GM20431 (cell line): ENCODE measurements around the gene RHOJ.
"Not testable (repeated sequence)": the region's sequence is repeated elsewhere in the genome, so short reads cannot be mapped to it uniquely, and the experiment has no call there.

Experiments
- in situ Hi-C: fragments of 300-500 bp; cut with MseI, MboI; formaldehyde crosslinking; loops from one replicate; pipeline ENCODE4 v1.15.0; 2020; ENCODE audit warnings: low sequenced_read_pairs; ENCODE audit not compliant: unreplicated experiment

The RHOJ gene

DNA sequence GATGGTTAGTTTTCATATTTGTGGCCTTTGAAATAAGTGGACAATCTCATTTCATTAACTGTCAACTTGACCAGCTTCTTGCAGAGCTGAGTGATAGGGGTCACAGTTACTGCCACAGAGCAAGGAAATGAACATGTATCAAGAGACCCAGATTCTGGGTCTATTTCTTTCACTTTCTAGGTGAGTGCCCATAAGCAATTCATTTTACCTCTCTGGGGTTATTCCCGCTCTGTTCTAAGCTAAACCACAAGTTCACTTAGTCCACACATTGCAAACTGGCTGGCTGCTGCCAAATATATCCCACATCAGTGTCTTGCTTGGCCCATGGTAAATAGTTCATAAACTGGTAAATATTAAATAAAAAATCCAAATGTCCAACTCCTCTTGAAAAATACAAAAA lies 84.6 kb downstream of the RHOJ start:
- in situ Hi-C loops = loop anchor here (25.0 kb wide), 1 partner anchor 1102 kb away; no protein-coding TSS in a partner anchor

GRCh38 chr14:63290741-63291430 lies 86.6 kb downstream of the RHOJ start:
- in situ Hi-C loops = loop anchor here (25.0 kb wide), 1 partner anchor 1104 kb away; no protein-coding TSS in a partner anchor

GRCh38 chr14:63292805-63293204 lies 88.6 kb downstream of the RHOJ start:
- in situ Hi-C loops = loop anchor here (25.0 kb wide), 1 partner anchor 1106 kb away; no protein-coding TSS in a partner anchor

- in situ Hi-C loops = loop anchor here (25.0 kb wide), 1 partner anchor 1108 kb away; no protein-coding TSS in a partner anchor
Measured at GRCh38 chr14:63295231-63295685, 91.0 kb downstream of the RHOJ start.

DNA sequence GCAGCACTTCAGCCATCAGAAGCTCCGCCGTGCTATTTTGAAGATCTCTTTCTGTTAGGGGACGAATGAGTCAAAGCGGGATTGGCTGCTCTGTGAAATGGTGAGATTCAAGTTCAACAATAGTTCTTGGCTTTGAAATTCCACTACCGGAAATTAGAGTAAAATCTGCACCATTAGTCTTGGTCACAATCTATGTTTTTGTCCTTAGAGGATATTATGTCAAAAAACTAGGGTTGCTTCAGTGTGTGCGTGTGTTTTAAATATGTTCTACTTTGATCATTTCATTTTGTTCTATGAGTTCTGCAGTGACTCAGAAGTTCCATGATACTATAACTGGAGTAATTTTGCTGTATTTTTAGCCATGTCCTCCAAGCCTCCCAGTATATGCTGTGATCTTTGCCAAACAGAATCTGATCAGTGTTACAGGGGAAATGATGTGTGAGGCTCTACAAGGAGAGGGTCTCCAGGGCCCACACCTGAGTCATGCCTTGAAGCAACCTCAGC lies 91.9 kb downstream of the RHOJ start:
- in situ Hi-C loops = loop anchor here (25.0 kb wide), 1 partner anchor 1109 kb away; no protein-coding TSS in a partner anchor

DNA sequence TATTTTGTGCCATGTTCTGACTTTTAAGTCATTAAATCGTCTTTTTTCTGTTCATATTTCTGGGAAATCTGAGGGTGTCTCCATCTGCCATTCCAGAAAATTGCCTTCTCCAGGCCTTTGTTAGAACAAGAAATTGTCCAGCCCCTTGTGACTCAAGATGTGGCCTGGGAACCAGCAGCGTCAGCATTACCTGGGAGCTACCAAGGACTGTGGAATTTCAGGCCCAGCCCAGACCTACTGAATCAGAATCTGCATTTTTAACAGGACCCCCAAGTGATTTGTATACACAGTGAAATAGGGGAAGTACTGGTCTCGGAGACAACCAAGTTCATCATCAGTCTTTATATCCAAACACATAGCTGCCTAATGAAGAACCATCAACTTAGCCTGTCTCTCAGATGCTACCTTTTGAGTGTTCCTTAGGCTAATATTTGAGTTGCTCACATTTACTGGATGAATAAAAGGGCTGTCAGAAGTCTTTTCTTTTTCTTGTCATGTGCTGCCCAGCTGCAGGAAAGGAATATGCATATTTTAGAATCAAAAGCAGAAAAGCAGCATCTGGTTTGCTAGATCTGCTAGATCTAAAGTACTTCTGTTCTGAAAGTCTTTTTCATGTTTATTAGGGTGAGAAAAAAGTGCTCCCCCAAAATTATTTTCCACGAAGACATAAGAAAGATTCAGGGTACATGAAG lies 93.3 kb downstream of the RHOJ start:
- in situ Hi-C loops = loop anchor here (25.0 kb wide), 1 partner anchor 1110 kb away; no protein-coding TSS in a partner anchor

GRCh38 chr14:63299351-63300110 lies 95.3 kb downstream of the RHOJ start:
- in situ Hi-C loops = loop anchor here (25.0 kb wide), 1 partner anchor 1112 kb away; no protein-coding TSS in a partner anchor

GRCh38 chr14:63300854-63301253 lies 96.6 kb downstream of the RHOJ start:
- in situ Hi-C loops = no loop called here

DNA sequence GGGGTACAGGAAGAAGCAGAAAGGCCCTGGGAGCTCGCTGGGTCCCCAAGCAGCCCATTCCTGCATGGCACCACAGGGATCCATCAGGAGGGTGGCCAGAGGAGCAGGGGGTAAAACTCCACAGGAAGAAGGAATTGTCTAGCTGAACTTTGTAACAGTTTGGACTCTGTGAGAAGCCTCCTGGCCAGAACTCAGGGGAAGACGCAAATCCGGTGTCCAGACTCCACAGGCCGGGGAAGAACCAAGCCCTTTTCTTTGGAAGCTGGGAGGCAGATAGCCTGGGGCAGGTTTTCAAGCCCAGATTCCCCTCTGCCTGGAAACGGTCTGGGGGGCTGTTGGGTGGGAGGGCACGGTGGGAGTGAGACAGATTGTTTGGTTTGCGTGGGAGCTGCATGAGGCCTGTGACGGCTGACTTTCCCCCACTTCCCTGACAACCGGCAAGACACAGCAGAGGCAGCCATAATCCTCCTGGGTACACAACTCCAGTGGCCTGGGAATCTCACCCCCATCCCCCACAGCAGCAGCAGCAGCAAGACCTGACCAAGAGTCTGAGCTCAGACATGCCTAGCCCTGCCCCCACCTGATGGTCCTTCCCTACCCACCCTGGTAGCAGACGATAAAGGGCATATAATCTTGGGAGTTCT lies 97.8 kb downstream of the RHOJ start:
- in situ Hi-C loops = no loop called here

DNA sequence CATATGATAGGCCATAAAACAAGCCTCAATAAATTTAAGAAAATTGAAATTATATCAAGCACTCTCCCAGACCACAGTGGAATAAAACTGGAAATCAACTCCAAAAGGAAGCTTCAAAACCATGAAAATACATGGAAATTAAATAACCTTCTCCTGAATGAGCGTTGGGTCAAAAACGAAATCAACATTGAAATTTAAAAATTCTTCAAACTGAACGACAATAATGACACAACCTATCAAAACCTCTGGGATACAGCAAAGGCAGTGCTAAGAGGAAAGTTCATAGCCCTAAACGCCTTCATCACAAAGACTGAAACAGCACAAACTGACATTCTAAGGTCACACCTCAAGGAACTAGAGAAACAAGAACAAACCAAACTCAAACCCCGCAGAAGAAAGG lies 100.2 kb downstream of the RHOJ start:
- in situ Hi-C loops = not testable (repeated sequence)

- in situ Hi-C loops = no loop called here
Measured at GRCh38 chr14:63308723-63309317, 104.6 kb downstream of the RHOJ start.

DNA sequence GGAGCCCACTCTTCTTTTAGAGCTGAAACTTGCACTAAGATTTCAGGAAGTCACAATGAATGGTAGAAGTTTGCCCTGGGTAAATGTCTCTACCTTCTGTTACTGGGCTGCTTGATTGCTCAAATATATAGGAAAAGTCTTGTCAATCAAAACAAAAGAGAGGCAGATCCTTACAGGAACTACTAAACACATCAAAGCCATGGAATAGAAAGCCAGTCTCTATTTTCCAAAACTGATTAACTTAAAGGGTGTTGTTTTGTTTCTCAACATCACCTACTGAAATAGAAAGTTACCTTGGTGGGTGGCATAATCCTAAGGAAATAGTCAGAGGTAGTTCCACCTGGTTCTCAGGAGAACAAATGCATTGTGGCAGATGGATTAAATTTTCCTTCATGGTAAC lies 114.6 kb downstream of the RHOJ start, which contains the start of gene GPHB5:
Gene GPHB5, minus strand, starts transcription at position 101 of the 400 bp plus-strand sequence. CDS start 1,086 bp downstream, outside the sequence.
- in situ Hi-C loops = no loop called here

- in situ Hi-C loops = no loop called here
Measured at GRCh38 chr14:63322472-63322871, 118.2 kb downstream of the RHOJ start.

GRCh38 chr14:63322897-63323573 lies 118.8 kb downstream of the RHOJ start:
- in situ Hi-C loops = no loop called here

GRCh38 chr14:63326840-63327239 lies 122.6 kb downstream of the RHOJ start:
- in situ Hi-C loops = no loop called here

GRCh38 chr14:63328787-63329737 lies 124.8 kb downstream of the RHOJ start:
- in situ Hi-C loops = no loop called here

- in situ Hi-C loops = no loop called here
Measured at GRCh38 chr14:63342371-63342770, 138.1 kb downstream of the RHOJ start.
